ENCODE results near the gene RAB29.

The RAB29 gene

GRCh38 chr1:205719015-205719414, 56.3 kb downstream of the RAB29 start:
- in situ Hi-C loops (cut with MboI; ENCODE audit: low sequenced_read_pairs, unreplicated experiment): no loop called here
- no peak for TF ChIP-seq CTCF (IDR thresholded peaks at IDR 0.05; ENCODE audit: borderline replicate concordance, control extremely low read depth, extremely low read depth, insufficient read depth, missing control alignments)
- no peak for DNase-seq (ENCODE audit: low spot score)
